H1 (cell line): ENCODE data around the gene NOC4L. TPM values are rescaled to one million over a fixed set of nuclear protein-coding genes. Genes with fewer than 3 reads are reported as not detected.

Source experiments
- BCL11A ChIP-seq, 2 experiments: IDR thresholded peaks; one replicate each; pipeline ENCODE4 v1.6.1; 2011; ENCODE audit warnings: low read depth in 2 of 2, low read length in 2 of 2, mild to moderate bottlenecking in 2 of 2
- POLR2A ChIP-seq, 2 experiments: IDR thresholded peaks; 1 replicate in 1 of 2; 2 replicates in 1 of 2; pipeline ENCODE4 v1.6.1; 2011; ENCODE audit warnings: low read depth in 2 of 2, low read length in 2 of 2, mild to moderate bottlenecking in 2 of 2; ENCODE audit errors: control extremely low read depth in 1 of 2
- ZNF274 ChIP-seq: IDR thresholded peaks from 2 replicates; pipeline ENCODE4 v1.7.0; 2012; ENCODE audit warnings: low read length, borderline replicate concordance; ENCODE audit errors: extremely low read depth
- polyA plus RNA-seq, 7 experiments: library from polyadenylated mRNA; depleted of rRNA in 3 of 7; stranded (reverse) in 5 of 7; unstranded in 2 of 7; fragments of >200 nt in 5 of 7; fragments of 200-250 nt in 2 of 7; gene quantifications; 1 replicate in 5 of 7; 2 replicates in 1 of 7; 4 replicates in 1 of 7; pipeline versions ENCODE4 v1.2.1 to v1.2.3, GENCODE V29; 2011 to 2013; ENCODE audit warnings: missing spikeins in 2 of 7, mixed read lengths in 2 of 7
- total RNA-seq: library from RNA; stranded (reverse); fragmentation: NEBNext Ultra II Directional; extraction: Animal tissue kit (Norgen Biotek cat#: 25700); gene quantifications from 2 replicates; pipeline ENCODE4 v1.2.1, GENCODE V29; 2021
- TF ChIP-seq, protein P1 (sequence below): fragments of 300-600 bp; sonication (generic); IDR thresholded peaks from 2 replicates; pipeline ENCODE4 v1.7.1; 2012; ENCODE audit warnings: low read length, moderate library complexity, mild to moderate bottlenecking, inconsistent platforms; ENCODE audit not compliant: insufficient replicate concordance
- TF ChIP-seq, protein P2 (sequence below), 3 experiments: IDR thresholded peaks; 1 replicate in 2 of 3; 2 replicates in 1 of 3; pipeline versions ENCODE4 v1.5.1 to v1.6.1; 2011; ENCODE audit warnings: low read length in 3 of 3, mild to moderate bottlenecking in 3 of 3, inconsistent platforms in 2 of 3, low read depth in 1 of 3, moderate library complexity in 1 of 3; ENCODE audit not compliant: insufficient read depth in 1 of 3; ENCODE audit errors: control extremely low read depth in 1 of 3

The NOC4L gene
- total and polyA plus RNA-seq, 2 of the 8 experiments (the other 6 are each of a cell fraction or from before 2014, with no cell fraction given), result 26.8 to 40.3 TPM

DNA sequence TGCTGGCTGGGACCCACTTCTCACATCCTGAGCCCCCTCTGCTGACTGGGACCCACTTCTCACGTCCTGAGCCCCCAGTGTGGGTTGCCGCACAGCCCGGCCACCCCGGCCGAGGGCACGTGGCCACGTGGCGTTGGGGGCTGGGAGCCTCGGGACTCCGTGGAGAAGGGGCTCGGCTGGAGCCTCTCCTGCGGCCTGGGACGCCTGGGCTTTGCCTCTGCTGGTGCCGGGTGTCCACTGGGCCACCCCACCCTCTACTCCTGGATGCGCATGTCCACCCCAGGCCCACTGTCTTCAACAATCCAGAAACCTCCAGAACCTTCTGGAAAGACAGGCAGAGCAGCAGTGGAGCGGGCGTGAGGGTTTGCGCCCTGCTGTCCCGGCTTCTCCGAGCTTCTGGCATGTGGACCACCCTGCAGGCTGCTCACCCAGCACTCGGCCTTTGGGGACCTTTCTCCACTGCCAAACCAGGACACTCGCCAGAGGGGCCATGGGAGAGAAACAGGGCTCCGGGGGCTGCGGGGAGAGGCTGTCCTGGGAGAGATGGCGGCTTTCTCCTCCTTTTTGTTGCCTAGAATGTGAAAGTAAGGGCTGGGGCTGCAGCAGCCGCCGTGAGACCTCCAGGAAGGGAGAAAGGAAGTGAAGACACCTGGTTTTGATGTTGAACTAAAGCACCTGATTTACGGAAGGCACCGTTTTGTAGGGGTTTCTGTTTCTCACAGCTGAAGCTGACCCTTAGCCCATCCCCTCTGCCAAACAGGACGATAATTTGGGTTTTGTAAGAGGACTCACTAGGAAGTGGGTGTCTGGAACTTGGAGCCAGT is 30.0 kb downstream of the NOC4L start (continued):
- TF ChIP-seq, protein P1, sequence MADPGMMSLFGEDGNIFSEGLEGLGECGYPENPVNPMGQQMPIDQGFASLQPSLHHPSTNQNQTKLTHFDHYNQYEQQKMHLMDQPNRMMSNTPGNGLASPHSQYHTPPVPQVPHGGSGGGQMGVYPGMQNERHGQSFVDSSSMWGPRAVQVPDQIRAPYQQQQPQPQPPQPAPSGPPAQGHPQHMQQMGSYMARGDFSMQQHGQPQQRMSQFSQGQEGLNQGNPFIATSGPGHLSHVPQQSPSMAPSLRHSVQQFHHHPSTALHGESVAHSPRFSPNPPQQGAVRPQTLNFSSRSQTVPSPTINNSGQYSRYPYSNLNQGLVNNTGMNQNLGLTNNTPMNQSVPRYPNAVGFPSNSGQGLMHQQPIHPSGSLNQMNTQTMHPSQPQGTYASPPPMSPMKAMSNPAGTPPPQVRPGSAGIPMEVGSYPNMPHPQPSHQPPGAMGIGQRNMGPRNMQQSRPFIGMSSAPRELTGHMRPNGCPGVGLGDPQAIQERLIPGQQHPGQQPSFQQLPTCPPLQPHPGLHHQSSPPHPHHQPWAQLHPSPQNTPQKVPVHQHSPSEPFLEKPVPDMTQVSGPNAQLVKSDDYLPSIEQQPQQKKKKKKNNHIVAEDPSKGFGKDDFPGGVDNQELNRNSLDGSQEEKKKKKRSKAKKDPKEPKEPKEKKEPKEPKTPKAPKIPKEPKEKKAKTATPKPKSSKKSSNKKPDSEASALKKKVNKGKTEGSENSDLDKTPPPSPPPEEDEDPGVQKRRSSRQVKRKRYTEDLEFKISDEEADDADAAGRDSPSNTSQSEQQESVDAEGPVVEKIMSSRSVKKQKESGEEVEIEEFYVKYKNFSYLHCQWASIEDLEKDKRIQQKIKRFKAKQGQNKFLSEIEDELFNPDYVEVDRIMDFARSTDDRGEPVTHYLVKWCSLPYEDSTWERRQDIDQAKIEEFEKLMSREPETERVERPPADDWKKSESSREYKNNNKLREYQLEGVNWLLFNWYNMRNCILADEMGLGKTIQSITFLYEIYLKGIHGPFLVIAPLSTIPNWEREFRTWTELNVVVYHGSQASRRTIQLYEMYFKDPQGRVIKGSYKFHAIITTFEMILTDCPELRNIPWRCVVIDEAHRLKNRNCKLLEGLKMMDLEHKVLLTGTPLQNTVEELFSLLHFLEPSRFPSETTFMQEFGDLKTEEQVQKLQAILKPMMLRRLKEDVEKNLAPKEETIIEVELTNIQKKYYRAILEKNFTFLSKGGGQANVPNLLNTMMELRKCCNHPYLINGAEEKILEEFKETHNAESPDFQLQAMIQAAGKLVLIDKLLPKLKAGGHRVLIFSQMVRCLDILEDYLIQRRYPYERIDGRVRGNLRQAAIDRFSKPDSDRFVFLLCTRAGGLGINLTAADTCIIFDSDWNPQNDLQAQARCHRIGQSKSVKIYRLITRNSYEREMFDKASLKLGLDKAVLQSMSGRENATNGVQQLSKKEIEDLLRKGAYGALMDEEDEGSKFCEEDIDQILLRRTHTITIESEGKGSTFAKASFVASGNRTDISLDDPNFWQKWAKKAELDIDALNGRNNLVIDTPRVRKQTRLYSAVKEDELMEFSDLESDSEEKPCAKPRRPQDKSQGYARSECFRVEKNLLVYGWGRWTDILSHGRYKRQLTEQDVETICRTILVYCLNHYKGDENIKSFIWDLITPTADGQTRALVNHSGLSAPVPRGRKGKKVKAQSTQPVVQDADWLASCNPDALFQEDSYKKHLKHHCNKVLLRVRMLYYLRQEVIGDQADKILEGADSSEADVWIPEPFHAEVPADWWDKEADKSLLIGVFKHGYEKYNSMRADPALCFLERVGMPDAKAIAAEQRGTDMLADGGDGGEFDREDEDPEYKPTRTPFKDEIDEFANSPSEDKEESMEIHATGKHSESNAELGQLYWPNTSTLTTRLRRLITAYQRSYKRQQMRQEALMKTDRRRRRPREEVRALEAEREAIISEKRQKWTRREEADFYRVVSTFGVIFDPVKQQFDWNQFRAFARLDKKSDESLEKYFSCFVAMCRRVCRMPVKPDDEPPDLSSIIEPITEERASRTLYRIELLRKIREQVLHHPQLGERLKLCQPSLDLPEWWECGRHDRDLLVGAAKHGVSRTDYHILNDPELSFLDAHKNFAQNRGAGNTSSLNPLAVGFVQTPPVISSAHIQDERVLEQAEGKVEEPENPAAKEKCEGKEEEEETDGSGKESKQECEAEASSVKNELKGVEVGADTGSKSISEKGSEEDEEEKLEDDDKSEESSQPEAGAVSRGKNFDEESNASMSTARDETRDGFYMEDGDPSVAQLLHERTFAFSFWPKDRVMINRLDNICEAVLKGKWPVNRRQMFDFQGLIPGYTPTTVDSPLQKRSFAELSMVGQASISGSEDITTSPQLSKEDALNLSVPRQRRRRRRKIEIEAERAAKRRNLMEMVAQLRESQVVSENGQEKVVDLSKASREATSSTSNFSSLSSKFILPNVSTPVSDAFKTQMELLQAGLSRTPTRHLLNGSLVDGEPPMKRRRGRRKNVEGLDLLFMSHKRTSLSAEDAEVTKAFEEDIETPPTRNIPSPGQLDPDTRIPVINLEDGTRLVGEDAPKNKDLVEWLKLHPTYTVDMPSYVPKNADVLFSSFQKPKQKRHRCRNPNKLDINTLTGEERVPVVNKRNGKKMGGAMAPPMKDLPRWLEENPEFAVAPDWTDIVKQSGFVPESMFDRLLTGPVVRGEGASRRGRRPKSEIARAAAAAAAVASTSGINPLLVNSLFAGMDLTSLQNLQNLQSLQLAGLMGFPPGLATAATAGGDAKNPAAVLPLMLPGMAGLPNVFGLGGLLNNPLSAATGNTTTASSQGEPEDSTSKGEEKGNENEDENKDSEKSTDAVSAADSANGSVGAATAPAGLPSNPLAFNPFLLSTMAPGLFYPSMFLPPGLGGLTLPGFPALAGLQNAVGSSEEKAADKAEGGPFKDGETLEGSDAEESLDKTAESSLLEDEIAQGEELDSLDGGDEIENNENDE, result no peak
- TF ChIP-seq BCL11A (IDR thresholded peaks at IDR 0.05; ENCODE audit: low read depth in 2 of 2, low read length in 2 of 2) (no peak), POLR2A (IDR thresholded peaks at IDR 0.05; ENCODE audit: control extremely low read depth in 1 of 2, low read depth in 2 of 2, low read length in 2 of 2) (no peak), ZNF274 (no peak)
- TF ChIP-seq, protein P2, sequence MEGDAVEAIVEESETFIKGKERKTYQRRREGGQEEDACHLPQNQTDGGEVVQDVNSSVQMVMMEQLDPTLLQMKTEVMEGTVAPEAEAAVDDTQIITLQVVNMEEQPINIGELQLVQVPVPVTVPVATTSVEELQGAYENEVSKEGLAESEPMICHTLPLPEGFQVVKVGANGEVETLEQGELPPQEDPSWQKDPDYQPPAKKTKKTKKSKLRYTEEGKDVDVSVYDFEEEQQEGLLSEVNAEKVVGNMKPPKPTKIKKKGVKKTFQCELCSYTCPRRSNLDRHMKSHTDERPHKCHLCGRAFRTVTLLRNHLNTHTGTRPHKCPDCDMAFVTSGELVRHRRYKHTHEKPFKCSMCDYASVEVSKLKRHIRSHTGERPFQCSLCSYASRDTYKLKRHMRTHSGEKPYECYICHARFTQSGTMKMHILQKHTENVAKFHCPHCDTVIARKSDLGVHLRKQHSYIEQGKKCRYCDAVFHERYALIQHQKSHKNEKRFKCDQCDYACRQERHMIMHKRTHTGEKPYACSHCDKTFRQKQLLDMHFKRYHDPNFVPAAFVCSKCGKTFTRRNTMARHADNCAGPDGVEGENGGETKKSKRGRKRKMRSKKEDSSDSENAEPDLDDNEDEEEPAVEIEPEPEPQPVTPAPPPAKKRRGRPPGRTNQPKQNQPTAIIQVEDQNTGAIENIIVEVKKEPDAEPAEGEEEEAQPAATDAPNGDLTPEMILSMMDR (IDR thresholded peaks at IDR 0.05; ENCODE audit: control extremely low read depth in 1 of 3, insufficient read depth in 1 of 3, low read depth in 1 of 3, low read length in 3 of 3), result no peak
